ENCODE results near the gene BNIPL.

The BNIPL gene

DNA sequence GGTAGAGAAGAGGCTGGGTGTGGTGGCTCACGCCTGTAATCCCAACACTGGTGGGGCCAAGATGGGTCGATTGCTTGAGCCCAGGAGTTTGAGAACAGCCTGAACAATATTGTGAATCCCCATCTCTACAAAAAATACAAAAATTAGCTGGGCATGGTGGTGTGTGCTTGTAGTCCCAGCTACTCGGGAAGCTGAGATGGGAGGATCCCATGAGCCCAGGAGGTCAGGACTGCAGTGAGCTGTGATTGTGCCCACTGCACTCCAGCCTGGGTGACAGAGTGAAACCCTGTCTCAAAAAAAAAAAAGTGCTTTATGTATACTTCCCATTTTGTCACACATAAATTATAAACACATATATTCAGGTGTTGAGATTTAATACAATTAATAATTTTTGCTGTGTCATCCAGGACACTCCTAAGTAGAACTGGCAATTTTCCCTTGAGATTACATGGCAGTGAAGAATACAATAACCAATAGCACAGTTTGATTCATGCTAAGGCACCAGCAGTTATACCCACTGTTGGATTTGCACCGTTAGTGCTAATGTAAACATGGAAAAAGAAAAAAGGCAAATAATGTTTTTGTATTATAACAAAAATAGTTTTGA is 49.7 kb downstream of the BNIPL start:
- in situ Hi-C loops (cut with MboI; ENCODE audit: low pct_unique_long_range_greater_than_20kb, low sequenced_read_pairs), result no loop called here
- no peak for DNase-seq
